OCI-LY7 (cell line): Measurements from ENCODE around the gene LHX6. TPM values are rescaled to one million over a fixed set of nuclear protein-coding genes. Genes with fewer than 3 reads are reported as not detected.

Experiments
- BruUV-seq: library from RNA; stranded (reverse); fragments of 400-500 nt; replicated peaks from 2 replicates; lab custom pipeline; 2021; lab: Mats Ljungman, UMichigan
- CTCF ChIA-PET: fragments of 300-600 bp; sonication (Branson Sonifier 250); formaldehyde crosslinking; loops from one replicate; lab custom pipeline; 2022; ENCODE audit warnings: antibody characterized with exemption; ENCODE audit not compliant: unreplicated experiment; lab: Charles Lee
- POLR2A ChIA-PET: fragments of 300-600 bp; sonication (Branson Sonifier 250); formaldehyde crosslinking; loops from one replicate; lab custom pipeline; 2022; ENCODE audit warnings: antibody characterized with exemption; lab: Charles Lee
- DNase-seq: peaks from one replicate; pipeline ENCODE4 v3.0.0-alpha.2; 2015; ENCODE audit warnings: low spot score
- H2AFZ ChIP-seq: fragments of 200-600 bp; sonication (generic), shearing (Covaris generic); 2 replicates; pipeline ENCODE4 v1.6.1; 2014; ENCODE audit warnings: mild to moderate bottlenecking, antibody characterized with exemption, low read length, moderate library complexity
- H3K27ac ChIP-seq: fragments of 200-600 bp; sonication (generic); 2 replicates; pipeline ENCODE4 v1.5.1; 2014; ENCODE audit warnings: mixed run types, low read depth, mild to moderate bottlenecking, moderate library complexity, low read length, inconsistent platforms; ENCODE audit not compliant: poor library complexity, severe bottlenecking
- H3K36me3 ChIP-seq: fragments of 200-600 bp; sonication (generic); 2 replicates; pipeline ENCODE4 v1.6.1; 2014; ENCODE audit warnings: mild to moderate bottlenecking, antibody characterized with exemption, low read length, moderate library complexity, mixed read lengths; ENCODE audit not compliant: insufficient read depth
- H3K4me1 ChIP-seq: fragments of 200-600 bp; sonication (generic); 2 replicates; pipeline ENCODE4 v1.5.1; 2014; ENCODE audit warnings: mild to moderate bottlenecking, low read length; ENCODE audit not compliant: insufficient read depth, poor library complexity, severe bottlenecking
- H3K4me2 ChIP-seq: fragments of 200-600 bp; sonication (generic); 2 replicates; pipeline ENCODE4 v1.6.1; 2014; ENCODE audit warnings: mild to moderate bottlenecking, low read length
- H3K4me3 ChIP-seq: fragments of 200-600 bp; sonication (generic); 2 replicates; pipeline ENCODE4 v1.5.1; 2014; ENCODE audit warnings: mild to moderate bottlenecking, low read depth, low read length; ENCODE audit not compliant: poor library complexity, severe bottlenecking
- H3K79me2 ChIP-seq: fragments of 200-600 bp; sonication (generic); 2 replicates; pipeline ENCODE4 v1.6.1; 2016; ENCODE audit warnings: low read depth, mild to moderate bottlenecking, low read length, moderate library complexity, mixed read lengths; ENCODE audit not compliant: insufficient read depth
- H3K9me2 ChIP-seq: fragments of 200-600 bp; sonication (generic); 2 replicates; pipeline ENCODE4 v1.6.1; 2016; ENCODE audit warnings: mild to moderate bottlenecking, low read length, mixed read lengths; ENCODE audit not compliant: insufficient read depth
- H3K9me3 ChIP-seq: fragments of 200-600 bp; sonication (generic); 2 replicates; pipeline ENCODE4 v1.6.1; 2014; ENCODE audit warnings: mild to moderate bottlenecking, mixed run types, low read length, mixed read lengths
- H4K20me1 ChIP-seq: fragments of 200-600 bp; sonication (generic); 2 replicates; pipeline ENCODE4 v1.6.1; 2014; ENCODE audit warnings: mild to moderate bottlenecking, antibody characterized with exemption, low read length, moderate library complexity, mixed read lengths; ENCODE audit not compliant: insufficient read depth
- EZH2phosphoT487 ChIP-seq: fragments of 200-600 bp; sonication (generic); IDR thresholded peaks from 2 replicates; pipeline ENCODE4 v1.6.1; 2018; ENCODE audit warnings: low read depth, borderline replicate concordance, mild to moderate bottlenecking, mixed run types, antibody characterized with exemption, low read length, moderate library complexity, mixed read lengths
- intact Hi-C: fragments of 100-400 bp; cut with micrococcal nuclease; formaldehyde crosslinking; loops from one replicate; pipeline ENCODE4 v1.10.0; 2022; ENCODE audit not compliant: unreplicated experiment
- total RNA-seq, 2 experiments: library from RNA; depleted of rRNA in 1 of 2; stranded (reverse); fragments of >200 nt in 1 of 2; shearing (Covaris generic) in 1 of 2; gene quantifications; 2 replicates each; pipeline ENCODE4 v1.2.3, GENCODE V29; 2014 to 2022
- TF ChIP-seq, protein P1 (sequence below): fragments of 200-600 bp; sonication (generic); conservative IDR thresholded peaks from 2 replicates; pipeline ENCODE4 v1.5.1; 2014; ENCODE audit warnings: mild to moderate bottlenecking, antibody characterized with exemption, low read length, moderate library complexity, mixed read lengths

Gene LHX6
- total RNA-seq, 2 experiments from 2014 or later = not detected

GRCh38 chr9:122186777-122187470 lies 41.8 kb downstream of the LHX6 start:
- CTCF ChIA-PET = no interaction called here
- intact Hi-C loops = no loop called here
- no peaks in the 10 kb centered on the region for H3K9me2 ChIP-seq
- H3K79me2 ChIP-seq = no peaks in the 10 kb centered on the region
- H3K9me3 ChIP-seq = no peaks in the 10 kb centered on the region
- H3K4me1 ChIP-seq = no peaks in the 10 kb centered on the region
- no peak for TF ChIP-seq EZH2phosphoT487
- TF ChIP-seq, protein P1, sequence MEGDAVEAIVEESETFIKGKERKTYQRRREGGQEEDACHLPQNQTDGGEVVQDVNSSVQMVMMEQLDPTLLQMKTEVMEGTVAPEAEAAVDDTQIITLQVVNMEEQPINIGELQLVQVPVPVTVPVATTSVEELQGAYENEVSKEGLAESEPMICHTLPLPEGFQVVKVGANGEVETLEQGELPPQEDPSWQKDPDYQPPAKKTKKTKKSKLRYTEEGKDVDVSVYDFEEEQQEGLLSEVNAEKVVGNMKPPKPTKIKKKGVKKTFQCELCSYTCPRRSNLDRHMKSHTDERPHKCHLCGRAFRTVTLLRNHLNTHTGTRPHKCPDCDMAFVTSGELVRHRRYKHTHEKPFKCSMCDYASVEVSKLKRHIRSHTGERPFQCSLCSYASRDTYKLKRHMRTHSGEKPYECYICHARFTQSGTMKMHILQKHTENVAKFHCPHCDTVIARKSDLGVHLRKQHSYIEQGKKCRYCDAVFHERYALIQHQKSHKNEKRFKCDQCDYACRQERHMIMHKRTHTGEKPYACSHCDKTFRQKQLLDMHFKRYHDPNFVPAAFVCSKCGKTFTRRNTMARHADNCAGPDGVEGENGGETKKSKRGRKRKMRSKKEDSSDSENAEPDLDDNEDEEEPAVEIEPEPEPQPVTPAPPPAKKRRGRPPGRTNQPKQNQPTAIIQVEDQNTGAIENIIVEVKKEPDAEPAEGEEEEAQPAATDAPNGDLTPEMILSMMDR = no peak
- POLR2A ChIA-PET = interaction anchor here (0.7 kb wide), 2 partner anchors 33 to 643 kb away, joined by 3 read pairs; no protein-coding TSS in a partner anchor
- H3K4me3 ChIP-seq = no peak overlapping the region
- no peak for DNase-seq
- no peaks in the 10 kb centered on the region for H3K36me3 ChIP-seq
- H3K4me2 ChIP-seq = no peak overlapping the region
- H3K27ac ChIP-seq = no peak overlapping the region
- no peaks in the 10 kb centered on the region for H4K20me1 ChIP-seq
- no TSS peak for BruUV-seq
- H2AFZ ChIP-seq = no peak overlapping the region

- H3K27ac ChIP-seq = no peak overlapping the region
- no peak overlapping the region for H2AFZ ChIP-seq
- POLR2A ChIA-PET = interaction anchor here (0.7 kb wide), 2 partner anchors 32 to 644 kb away, joined by 3 read pairs; no protein-coding TSS in a partner anchor
- TF ChIP-seq, protein P1 = no peak
- no peak for TF ChIP-seq EZH2phosphoT487
- no peaks in the 10 kb centered on the region for H3K9me3 ChIP-seq
- BruUV-seq = no TSS peak
- H3K36me3 ChIP-seq = no peaks in the 10 kb centered on the region
- no peaks in the 10 kb centered on the region for H4K20me1 ChIP-seq
- no peak for DNase-seq
- H3K4me1 ChIP-seq = no peaks in the 10 kb centered on the region
- no peak overlapping the region for H3K4me2 ChIP-seq
- H3K4me3 ChIP-seq = no peak overlapping the region
- CTCF ChIA-PET = no interaction called here
- intact Hi-C loops = no loop called here
- H3K79me2 ChIP-seq = no peaks in the 10 kb centered on the region
- H3K9me2 ChIP-seq = no peaks in the 10 kb centered on the region
Measured at GRCh38 chr9:122186301-122186700, 42.5 kb downstream of the LHX6 start.

- Histone ChIP-seq H3K9me3 (no peaks in the 10 kb centered on the region), H3K27ac (no peak overlapping the region), H2AFZ (no peak overlapping the region), H3K79me2 (no peaks in the 10 kb centered on the region), H3K9me2 (no peaks in the 10 kb centered on the region), H4K20me1 (no peaks in the 10 kb centered on the region), H3K4me1 (no peaks in the 10 kb centered on the region), H3K4me3 (no peak overlapping the region), H3K36me3 (no peaks in the 10 kb centered on the region), H3K4me2 (no peak overlapping the region)
- POLR2A ChIA-PET = no interaction called here
- intact Hi-C loops = no loop called here
- TF ChIP-seq, protein P1 = no peak
- TF ChIP-seq EZH2phosphoT487 = no peak
- no TSS peak for BruUV-seq
- CTCF ChIA-PET = no interaction called here
- no peak for DNase-seq
Measured at GRCh38 chr9:122184551-122184950, 44.2 kb downstream of the LHX6 start.
